RPMI8226 (cell line): ENCODE results near the gene FILIP1L.

Experiments used
- DNase-seq: peaks from one replicate; pipeline ENCODE4 v3.0.0-alpha.2; 2015

FILIP1L gene

GRCh38 chr3:100005665-100006393 lies 108.5 kb downstream of the FILIP1L start:
- DNase-seq: no peak

- DNase-seq: no peak
Measured at GRCh38 chr3:100004931-100005330, 109.4 kb downstream of the FILIP1L start.

GRCh38 chr3:100003609-100004503 lies 110.4 kb downstream of the FILIP1L start:
- no peak for DNase-seq

- no peak for DNase-seq
Measured at GRCh38 chr3:100002599-100003350, 111.5 kb downstream of the FILIP1L start.

GRCh38 chr3:100001526-100002270 lies 112.6 kb downstream of the FILIP1L start:
- DNase-seq: no peak

- DNase-seq: no peak
Measured at GRCh38 chr3:100001083-100001482, 113.2 kb downstream of the FILIP1L start.

- DNase-seq: no peak
Measured at GRCh38 chr3:99999536-99999935, 114.8 kb downstream of the FILIP1L start.

- DNase-seq: no peak
Measured at GRCh38 chr3:99997293-99997692, 117.0 kb downstream of the FILIP1L start.

GRCh38 chr3:99990179-99990578 lies 124.1 kb downstream of the FILIP1L start:
- no peak for DNase-seq

- DNase-seq: no peak
Measured at GRCh38 chr3:99984668-99985067, 129.6 kb downstream of the FILIP1L start.

- DNase-seq: no peak
Measured at GRCh38 chr3:99984139-99984538, 130.2 kb downstream of the FILIP1L start.

- no peak for DNase-seq
Measured at GRCh38 chr3:99982650-99983049, 131.7 kb downstream of the FILIP1L start.

GRCh38 chr3:99981138-99981537 lies 133.2 kb downstream of the FILIP1L start:
- no peak for DNase-seq

- no peak for DNase-seq
Measured at GRCh38 chr3:99980606-99981005, 133.7 kb downstream of the FILIP1L start.

GRCh38 chr3:99978221-99978620 lies 136.1 kb downstream of the FILIP1L start:
- no peak for DNase-seq

- no peak for DNase-seq
Measured at GRCh38 chr3:99976584-99976983, 137.7 kb downstream of the FILIP1L start.

- no peak for DNase-seq
Measured at GRCh38 chr3:99974989-99975388, 139.3 kb downstream of the FILIP1L start.

- no peak for DNase-seq
Measured at GRCh38 chr3:99972380-99973104, 141.8 kb downstream of the FILIP1L start.

GRCh38 chr3:99971761-99972160 lies 142.5 kb downstream of the FILIP1L start:
- DNase-seq: no peak

GRCh38 chr3:99970198-99970597 lies 144.1 kb downstream of the FILIP1L start:
- DNase-seq: no peak

- DNase-seq: no peak
Measured at GRCh38 chr3:99969136-99969535, 145.2 kb downstream of the FILIP1L start.

GRCh38 chr3:99967796-99968195 lies 146.5 kb downstream of the FILIP1L start:
- no peak for DNase-seq
